HG02623 (cell line): ENCODE measurements around the gene UBXN6.

ENCODE experiments used
- ATAC-seq: cut with Tn5 transposase; IDR thresholded peaks from one replicate; pipeline ENCODE4 v1.9.1; 2021; ENCODE audit warnings: moderate library complexity; ENCODE audit not compliant: unreplicated experiment

UBXN6 gene

GRCh38 chr19:4457654-4458395, at the start of gene UBXN6:
TSS of gene UBXN6 (minus strand) at chr19:4457794. CDS start at chr19:4457697, 97 bp downstream.
- ATAC-seq, result peak; percentile 82

- ATAC-seq, result no peak
Observed at GRCh38 chr19:4507150-4507452, 49.5 kb upstream of the UBXN6 start.

- no peak for ATAC-seq
Observed at GRCh38 chr19:4506449-4507149, 49.0 kb upstream of the UBXN6 start.

- ATAC-seq, result no peak
Observed at GRCh38 chr19:4505570-4506448, 48.2 kb upstream of the UBXN6 start.

- no peak for ATAC-seq
Observed at GRCh38 chr19:4504891-4505569, 47.4 kb upstream of the UBXN6 start.

- ATAC-seq, result no peak
Observed at GRCh38 chr19:4504297-4504701, 46.7 kb upstream of the UBXN6 start.

- no peak for ATAC-seq
Observed at GRCh38 chr19:4503825-4504170, 46.2 kb upstream of the UBXN6 start.

- ATAC-seq, result no peak
Observed at GRCh38 chr19:4503132-4503824, 45.7 kb upstream of the UBXN6 start.

- ATAC-seq, result no peak
Observed at GRCh38 chr19:4502282-4503131, 44.9 kb upstream of the UBXN6 start.

- no peak for ATAC-seq
Observed at GRCh38 chr19:4501691-4502090, 44.1 kb upstream of the UBXN6 start.

GRCh38 chr19:4500841-4501591, 43.4 kb upstream of the UBXN6 start:
- no peak for ATAC-seq

GRCh38 chr19:4499855-4500254, 42.3 kb upstream of the UBXN6 start:
- ATAC-seq, result no peak

- ATAC-seq, result no peak
Observed at GRCh38 chr19:4499318-4499717, 41.7 kb upstream of the UBXN6 start.

- ATAC-seq, result no peak
Observed at GRCh38 chr19:4498694-4499093, 41.1 kb upstream of the UBXN6 start.

GRCh38 chr19:4497770-4498389, 40.3 kb upstream of the UBXN6 start:
- no peak for ATAC-seq

- no peak for ATAC-seq
Observed at GRCh38 chr19:4496304-4496703, 38.7 kb upstream of the UBXN6 start.

GRCh38 chr19:4495471-4495870, 37.9 kb upstream of the UBXN6 start:
- no peak for ATAC-seq

GRCh38 chr19:4494691-4495064, 37.1 kb upstream of the UBXN6 start:
- ATAC-seq, result no peak
